HG02885 (cell line): ENCODE results near the gene DLAT.
"Not testable (repeated sequence)": the region's sequence is repeated elsewhere in the genome, so short reads cannot be mapped to it uniquely, and the experiment has no call there.

Experiments used
- ATAC-seq: cut with Tn5 transposase; IDR thresholded peaks from one replicate; pipeline ENCODE4 v1.9.1; 2021; ENCODE audit warnings: mild to moderate bottlenecking; ENCODE audit not compliant: unreplicated experiment, poor library complexity

The DLAT gene

GRCh38 chr11:112046647-112047046, 21.4 kb downstream of the DLAT start:
- ATAC-seq, result not testable (repeated sequence)

- ATAC-seq, result not testable (repeated sequence)
These were observed 23.0 kb downstream of the DLAT start for GRCh38 chr11:112048256-112048655.

DNA sequence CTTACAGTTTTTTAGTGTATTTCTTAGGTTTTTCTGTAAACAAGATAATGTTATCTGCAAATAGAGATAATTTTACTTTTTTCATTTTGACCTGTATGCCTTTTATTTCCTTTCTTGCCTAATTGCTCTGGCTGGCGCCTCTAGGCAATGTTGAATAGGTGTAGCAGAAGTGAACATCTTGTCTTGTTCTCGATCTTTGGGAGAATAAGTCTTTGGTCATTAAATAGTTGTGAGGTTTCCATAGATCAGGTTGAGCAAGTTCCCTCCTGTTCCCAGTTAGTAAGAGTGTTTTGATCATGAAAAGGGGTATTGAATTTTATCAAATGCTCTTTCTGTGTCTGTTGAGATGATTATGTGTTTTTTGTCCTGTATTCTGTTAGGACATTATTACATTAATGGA, 24.6 kb downstream of the DLAT start:
- ATAC-seq, result no peak

- peak; percentile 89 for ATAC-seq
These were observed 25.5 kb downstream of the DLAT start for GRCh38 chr11:112050721-112051120.

DNA sequence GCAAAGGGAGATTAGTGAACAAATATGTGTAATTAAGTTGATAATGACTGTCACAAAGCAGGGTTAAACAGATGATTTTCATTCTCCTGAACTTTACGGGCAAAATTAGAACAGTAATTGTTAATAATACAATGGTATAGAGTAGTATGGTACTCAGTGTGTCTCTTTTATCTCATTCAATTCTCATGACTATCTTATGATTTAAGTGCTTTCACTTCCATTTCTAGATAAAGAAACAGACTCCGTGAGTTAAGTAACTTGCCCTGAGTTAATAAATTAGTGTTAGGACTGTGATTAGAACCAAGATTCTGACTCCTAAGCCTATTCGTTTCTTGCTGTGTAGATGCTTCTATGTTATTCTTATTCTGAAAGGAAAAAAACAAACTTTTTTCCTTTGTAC, 26.6 kb downstream of the DLAT start:
- ATAC-seq, result no peak

DNA sequence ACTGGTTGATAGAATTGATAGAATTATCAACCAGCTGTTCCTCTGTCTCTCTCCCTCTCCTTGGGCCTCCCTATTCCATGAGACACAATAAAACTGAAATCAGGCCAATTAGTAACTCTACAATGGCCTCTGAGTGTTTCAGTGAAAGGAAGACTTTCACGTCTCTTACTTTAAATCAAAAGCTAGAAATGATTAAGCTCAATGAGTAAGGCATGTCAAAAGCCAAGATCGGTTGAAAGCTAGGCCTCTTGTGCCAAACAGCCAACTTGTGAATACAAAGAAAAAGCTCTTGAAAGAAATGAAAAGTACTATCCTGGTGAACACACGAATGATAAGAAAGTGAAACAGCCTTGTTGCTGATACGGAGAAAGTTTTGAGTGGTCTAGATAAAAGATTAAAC, 32.0 kb downstream of the DLAT start:
- ATAC-seq, result no peak

GRCh38 chr11:112058103-112058502, 32.9 kb downstream of the DLAT start:
- ATAC-seq, result no peak

DNA sequence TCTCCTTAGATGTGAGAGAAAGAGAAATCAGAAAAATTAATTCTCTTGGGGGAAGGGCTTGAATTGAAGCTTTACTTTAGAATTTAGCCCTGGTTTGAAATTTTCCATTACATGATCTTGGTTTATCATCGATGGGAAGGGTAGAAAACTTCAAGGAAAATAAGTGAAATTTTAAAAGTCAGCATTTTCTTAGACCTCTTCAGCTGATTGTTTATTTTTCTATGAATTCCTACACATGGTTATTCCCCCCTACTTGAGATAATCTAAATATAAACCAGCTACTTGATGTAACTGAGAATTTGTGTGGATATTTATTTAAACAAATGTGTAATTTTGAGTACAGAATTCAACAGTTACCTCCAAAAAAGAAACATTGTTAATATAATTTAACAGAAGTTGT, 37.7 kb downstream of the DLAT start:
- ATAC-seq, result no peak

- ATAC-seq, result peak; percentile 90
These were observed 49.0 kb downstream of the DLAT start, which contains the start of the genes NKAPD1 and PIH1D2 for GRCh38 chr11:112073941-112074811. Gene NKAPD1 (plus strand): TSS chr11:112074299. CDS start chr11:112075575, 1,276 bp downstream. Gene PIH1D2 (minus strand): TSS chr11:112074017. CDS start chr11:112073174, 843 bp downstream.

DNA sequence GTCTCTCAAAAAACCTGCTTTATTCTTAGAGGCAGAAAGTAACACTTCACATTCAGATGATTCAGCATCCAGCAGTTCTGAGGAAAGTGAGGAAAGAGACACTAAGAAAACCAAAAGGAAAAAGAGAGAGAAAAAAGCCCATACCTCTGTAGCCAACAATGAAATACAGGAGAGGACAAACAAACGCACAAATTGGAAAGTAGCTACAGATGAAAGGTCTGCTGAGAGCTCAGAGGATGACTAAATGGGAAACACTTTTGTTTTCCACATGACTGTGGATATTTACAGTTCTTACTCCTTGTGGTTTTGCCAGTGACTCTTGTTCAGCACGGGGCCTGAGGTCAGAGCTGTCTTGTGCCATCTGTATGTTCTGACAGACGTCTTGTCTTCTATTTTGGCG, 57.5 kb downstream of the DLAT start:
- no peak for ATAC-seq

GRCh38 chr11:112085822-112086421, 60.7 kb downstream of the DLAT start:
- ATAC-seq, result peak; percentile 34

GRCh38 chr11:112086422-112087191, 61.4 kb downstream of the DLAT start, which contains the start of the genes SDHD and TIMM8B:
Gene SDHD (plus strand): TSS chr11:112086873. CDS start chr11:112086908, 35 bp downstream.
Gene TIMM8B (minus strand): TSS chr11:112086756. CDS start chr11:112086723, 33 bp downstream.
- ATAC-seq, result peak; percentile 92

DNA sequence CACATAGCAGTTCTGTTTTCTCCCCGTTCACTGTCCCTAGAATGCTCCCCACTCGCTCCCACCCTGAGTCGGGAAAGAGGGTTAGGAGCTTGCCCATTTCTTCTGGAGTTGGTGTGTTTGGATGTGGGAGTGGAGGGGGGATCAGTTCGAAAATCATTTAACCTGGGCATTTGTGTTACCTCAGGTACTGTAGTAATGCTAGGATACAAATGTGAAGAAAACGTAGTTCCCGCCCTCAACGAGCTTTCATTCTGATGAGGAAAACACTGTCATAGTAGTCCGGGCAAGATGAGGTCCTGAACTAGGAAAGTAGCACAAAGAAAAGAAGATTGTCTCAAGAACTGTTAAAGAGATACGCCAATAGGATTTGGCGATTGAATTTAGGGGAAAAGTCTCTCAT, 62.0 kb downstream of the DLAT start:
- no peak for ATAC-seq

DNA sequence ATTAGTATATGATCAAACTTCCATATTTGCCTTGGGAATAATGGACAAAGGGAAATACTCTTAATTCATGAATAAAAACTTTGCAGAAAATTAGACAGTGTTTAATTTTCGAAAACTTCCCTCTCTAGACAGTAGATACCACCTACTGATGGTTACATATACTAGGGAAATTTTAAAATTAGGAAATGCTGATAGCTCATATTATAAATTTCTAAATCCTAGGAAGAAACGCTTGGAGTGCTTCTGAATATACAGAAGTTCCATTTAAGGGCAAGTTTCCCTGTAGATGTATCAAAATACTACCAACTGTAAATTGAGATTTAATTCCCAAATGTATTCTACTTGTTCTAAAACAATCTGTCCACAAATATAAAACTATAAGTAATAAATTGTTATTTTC, 70.1 kb downstream of the DLAT start:
- ATAC-seq, result not testable (repeated sequence)

DNA sequence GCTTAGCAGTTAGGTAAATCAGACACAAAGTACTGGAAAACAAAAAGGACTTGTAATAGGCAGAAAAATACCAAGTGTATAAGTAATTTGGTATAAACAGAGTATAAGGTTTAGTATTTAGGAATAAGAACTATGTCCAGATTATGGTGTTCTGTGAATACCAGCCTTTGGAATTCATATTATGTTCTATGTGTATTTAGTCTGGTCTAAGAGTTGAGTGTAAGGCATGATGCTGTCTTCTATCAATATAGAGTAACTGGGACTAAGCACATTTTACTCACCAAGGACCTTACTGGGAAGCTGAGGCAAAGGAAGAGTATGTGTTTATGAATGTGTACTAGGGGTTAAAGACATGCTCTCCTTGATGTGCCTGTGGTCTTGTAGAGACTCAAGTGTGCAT, 71.0 kb downstream of the DLAT start:
- no peak for ATAC-seq

GRCh38 chr11:112097734-112098528, 72.7 kb downstream of the DLAT start:
- no peak for ATAC-seq

GRCh38 chr11:112100462-112100861, 75.3 kb downstream of the DLAT start:
- ATAC-seq, result no peak

DNA sequence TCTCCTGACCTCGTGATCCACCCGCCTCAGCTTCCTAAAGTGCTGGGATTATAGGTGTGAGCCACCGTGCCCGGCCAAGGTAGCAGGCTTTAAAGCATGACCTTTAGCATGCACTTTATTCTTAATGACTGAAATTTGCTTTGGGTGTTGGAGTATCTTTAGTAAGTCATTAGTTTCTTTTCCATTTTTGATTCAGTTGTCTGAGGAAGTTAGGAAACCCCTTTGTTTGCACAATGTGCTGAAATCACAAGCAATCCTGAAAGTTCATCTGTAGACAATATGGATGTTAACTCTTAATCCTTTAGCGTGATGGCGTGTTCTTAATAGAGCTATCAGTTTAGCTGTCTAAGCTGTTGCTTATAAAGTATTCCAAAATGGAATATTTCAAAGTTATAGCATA, 78.2 kb downstream of the DLAT start:
- ATAC-seq, result no peak

DNA sequence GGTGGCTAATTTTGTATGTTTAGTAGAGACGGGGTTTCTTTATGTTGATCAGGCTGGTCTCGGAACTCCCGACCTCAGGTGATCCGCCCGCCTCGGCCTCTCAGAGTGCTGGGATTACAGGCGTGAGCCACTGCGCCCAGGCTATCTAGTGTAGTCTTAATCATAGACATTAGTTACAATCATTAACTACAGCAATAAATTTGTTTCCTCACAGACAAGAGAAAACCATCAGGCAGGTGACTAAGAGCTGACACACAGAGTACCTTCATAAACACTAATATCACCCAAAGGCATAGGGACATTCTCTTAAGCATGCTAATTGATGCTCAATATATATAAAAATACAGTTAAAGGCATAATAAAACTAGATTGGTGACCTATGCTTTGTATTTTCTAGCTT, 80.9 kb downstream of the DLAT start:
- ATAC-seq, result no peak
